ENCODE data around the gene SST.

GRCh38 chr3:187702507-187703033 lies 32.4 kb upstream of the SST start, which contains the start of gene RTP2:
- no peak for TF ChIP-seq SNAI2 (CRISPR knock-in tag; IDR thresholded peaks at IDR 0.05)
- no peak for TF ChIP-seq ZNF565 (CRISPR knock-in tag; conservative IDR thresholded peaks at IDR 0.05; ENCODE audit: low read depth)
- TF ChIP-seq ZC3H10 (CRISPR knock-in tag; IDR thresholded peaks at IDR 0.05), result no peak
- no peak for TF ChIP-seq PATZ1 (CRISPR knock-in tag; IDR thresholded peaks at IDR 0.05; ENCODE audit: borderline replicate concordance)
